Measurements from ENCODE around the gene C12orf56.

C12orf56 gene

DNA sequence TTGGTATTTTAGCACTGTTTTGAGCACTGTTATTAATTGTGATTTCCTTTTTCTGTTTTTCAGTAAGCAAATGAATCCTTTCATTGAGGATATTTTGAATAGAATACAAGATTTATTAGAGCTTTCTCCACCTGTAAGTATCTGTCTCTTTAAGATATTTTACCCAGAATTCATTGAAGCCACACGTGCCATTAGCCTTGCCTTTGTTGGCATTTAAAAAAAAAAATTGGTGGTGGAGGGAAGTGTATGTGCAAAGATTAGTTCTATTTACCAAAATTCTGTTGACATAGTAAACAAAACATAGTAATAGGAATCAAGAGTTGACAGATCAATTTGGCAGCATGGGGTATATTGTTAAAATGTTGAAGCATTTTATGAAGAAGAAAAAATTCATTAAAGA lies 37.4 kb upstream of the C12orf56 start:
- no peak overlapping the region for H3K4me3 ChIP-seq (ENCODE audit: low read length)
- TF ChIP-seq, protein P1, sequence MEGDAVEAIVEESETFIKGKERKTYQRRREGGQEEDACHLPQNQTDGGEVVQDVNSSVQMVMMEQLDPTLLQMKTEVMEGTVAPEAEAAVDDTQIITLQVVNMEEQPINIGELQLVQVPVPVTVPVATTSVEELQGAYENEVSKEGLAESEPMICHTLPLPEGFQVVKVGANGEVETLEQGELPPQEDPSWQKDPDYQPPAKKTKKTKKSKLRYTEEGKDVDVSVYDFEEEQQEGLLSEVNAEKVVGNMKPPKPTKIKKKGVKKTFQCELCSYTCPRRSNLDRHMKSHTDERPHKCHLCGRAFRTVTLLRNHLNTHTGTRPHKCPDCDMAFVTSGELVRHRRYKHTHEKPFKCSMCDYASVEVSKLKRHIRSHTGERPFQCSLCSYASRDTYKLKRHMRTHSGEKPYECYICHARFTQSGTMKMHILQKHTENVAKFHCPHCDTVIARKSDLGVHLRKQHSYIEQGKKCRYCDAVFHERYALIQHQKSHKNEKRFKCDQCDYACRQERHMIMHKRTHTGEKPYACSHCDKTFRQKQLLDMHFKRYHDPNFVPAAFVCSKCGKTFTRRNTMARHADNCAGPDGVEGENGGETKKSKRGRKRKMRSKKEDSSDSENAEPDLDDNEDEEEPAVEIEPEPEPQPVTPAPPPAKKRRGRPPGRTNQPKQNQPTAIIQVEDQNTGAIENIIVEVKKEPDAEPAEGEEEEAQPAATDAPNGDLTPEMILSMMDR (IDR thresholded peaks at IDR 0.05; ENCODE audit: insufficient read depth, low read depth, low read length, missing control alignments): no peak
- DNase-seq (ENCODE audit: low read depth): no peak

DNA sequence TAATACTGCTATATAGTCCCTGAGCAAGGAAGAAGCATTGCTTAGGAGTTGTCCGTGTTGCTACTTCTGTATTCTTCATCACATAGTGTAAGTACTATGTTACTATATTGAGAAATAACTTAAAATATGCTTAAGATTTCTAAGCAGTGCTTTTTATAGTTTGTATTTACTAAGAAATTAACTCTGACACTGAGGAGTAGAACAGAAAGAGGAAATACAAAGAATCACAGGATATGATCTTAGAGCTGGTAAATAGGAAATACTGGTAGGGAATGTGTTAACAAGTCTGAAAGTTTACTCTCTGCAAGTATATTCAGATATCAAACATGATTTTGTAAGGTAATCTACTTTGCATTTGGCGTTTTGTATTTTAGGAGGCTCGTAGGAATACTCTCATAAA lies 29.1 kb upstream of the C12orf56 start:
- TF ChIP-seq, protein P1 (IDR thresholded peaks at IDR 0.05; ENCODE audit: insufficient read depth, low read depth, low read length, missing control alignments): no peak
- H3K4me3 ChIP-seq (ENCODE audit: low read length): no peak overlapping the region
- DNase-seq (ENCODE audit: low read depth): no peak

DNA sequence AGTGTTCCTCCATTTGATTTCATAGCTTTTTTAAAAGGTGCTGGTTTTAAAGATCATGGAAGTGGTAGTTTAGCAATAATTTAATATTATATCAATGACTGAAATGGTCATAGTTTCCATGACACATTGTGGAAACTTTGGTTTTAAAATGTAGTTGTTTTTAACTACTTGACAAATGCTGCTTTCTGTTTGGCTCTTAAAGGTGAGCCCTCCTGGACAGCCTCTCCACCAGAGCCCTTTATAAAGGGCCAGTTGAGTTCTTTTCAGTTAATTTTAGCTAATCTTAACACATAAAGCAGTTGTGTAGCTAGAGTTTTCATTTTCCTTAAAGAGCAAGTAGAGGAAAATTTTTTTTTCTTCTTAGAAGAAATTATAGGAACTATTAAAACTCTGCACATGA lies 27.7 kb upstream of the C12orf56 start:
- H3K4me3 ChIP-seq (ENCODE audit: low read length): no peak overlapping the region
- TF ChIP-seq, protein P1 (IDR thresholded peaks at IDR 0.05; ENCODE audit: insufficient read depth, low read depth, low read length, missing control alignments): no peak

DNA sequence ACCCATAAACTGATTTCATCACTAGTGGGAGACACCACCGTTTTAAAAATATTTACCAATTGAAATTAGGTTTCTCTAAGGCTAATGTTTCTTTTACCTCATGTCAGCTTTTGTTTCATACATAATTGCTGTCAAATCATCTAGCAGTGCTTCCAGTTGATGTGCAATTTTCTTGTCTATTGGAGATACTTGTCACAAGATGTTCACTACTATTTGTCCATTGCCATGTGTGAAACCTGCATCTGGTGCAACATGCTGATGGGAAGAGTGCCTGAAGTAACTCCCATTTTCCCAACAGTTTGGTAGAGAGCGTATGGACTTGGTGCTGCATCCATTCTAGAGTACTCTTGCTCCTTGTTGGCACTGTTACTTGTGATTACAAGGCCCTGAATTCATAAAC lies 23.3 kb upstream of the C12orf56 start:
- TF ChIP-seq, protein P1 (IDR thresholded peaks at IDR 0.05; ENCODE audit: insufficient read depth, low read depth, low read length, missing control alignments): no peak
- H3K4me3 ChIP-seq (ENCODE audit: low read length): no peak overlapping the region
- no peak for DNase-seq (ENCODE audit: low read depth)

More for the DNA sequence above, 27.7 kb upstream of the C12orf56 start:
- DNase-seq (ENCODE audit: low read depth): no peak

DNA sequence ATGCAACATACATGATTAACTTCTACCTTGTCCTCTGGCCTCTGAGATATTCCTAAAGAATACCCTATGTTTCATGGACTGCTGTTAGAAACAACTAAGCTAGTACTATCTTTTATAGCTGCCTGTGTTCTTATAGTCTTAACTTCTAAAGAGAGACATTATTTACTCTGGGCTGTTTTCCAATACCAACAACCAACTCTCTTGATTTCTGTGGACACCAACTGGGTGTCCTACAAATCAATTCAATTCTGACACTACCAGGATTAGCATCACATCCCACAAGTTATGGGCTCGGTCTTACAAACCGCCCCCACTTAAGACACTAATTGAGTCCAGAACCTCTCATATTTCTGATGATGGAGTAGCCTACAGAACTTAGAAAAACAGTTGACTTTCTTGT lies 21.9 kb upstream of the C12orf56 start:
- DNase-seq (ENCODE audit: low read depth): no peak
- H3K4me3 ChIP-seq (ENCODE audit: low read length): no peak overlapping the region
- TF ChIP-seq, protein P1 (IDR thresholded peaks at IDR 0.05; ENCODE audit: insufficient read depth, low read depth, low read length, missing control alignments): no peak

DNA sequence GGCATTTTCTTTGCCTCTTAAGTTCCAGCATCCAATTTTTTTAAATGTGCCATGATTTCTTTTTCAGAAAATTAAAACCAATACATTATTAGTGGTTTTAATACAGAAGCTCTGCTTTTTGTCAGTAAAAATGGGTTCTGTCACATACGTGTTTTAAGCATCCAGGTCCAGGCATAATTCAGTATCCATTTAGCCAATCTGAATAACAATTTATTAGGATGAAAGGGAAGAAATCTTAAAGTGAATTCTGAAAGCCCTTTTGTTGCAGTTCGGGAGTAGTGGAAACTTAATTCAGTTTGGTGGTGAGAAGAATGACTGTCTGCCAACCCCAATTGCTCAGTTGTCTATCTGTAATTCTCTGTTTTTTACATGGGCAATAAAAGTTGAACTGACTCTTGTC lies 20.9 kb upstream of the C12orf56 start:
- TF ChIP-seq, protein P1 (IDR thresholded peaks at IDR 0.05; ENCODE audit: insufficient read depth, low read depth, low read length, missing control alignments): no peak
- H3K4me3 ChIP-seq (ENCODE audit: low read length): no peak overlapping the region
- no peak for DNase-seq (ENCODE audit: low read depth)

DNA sequence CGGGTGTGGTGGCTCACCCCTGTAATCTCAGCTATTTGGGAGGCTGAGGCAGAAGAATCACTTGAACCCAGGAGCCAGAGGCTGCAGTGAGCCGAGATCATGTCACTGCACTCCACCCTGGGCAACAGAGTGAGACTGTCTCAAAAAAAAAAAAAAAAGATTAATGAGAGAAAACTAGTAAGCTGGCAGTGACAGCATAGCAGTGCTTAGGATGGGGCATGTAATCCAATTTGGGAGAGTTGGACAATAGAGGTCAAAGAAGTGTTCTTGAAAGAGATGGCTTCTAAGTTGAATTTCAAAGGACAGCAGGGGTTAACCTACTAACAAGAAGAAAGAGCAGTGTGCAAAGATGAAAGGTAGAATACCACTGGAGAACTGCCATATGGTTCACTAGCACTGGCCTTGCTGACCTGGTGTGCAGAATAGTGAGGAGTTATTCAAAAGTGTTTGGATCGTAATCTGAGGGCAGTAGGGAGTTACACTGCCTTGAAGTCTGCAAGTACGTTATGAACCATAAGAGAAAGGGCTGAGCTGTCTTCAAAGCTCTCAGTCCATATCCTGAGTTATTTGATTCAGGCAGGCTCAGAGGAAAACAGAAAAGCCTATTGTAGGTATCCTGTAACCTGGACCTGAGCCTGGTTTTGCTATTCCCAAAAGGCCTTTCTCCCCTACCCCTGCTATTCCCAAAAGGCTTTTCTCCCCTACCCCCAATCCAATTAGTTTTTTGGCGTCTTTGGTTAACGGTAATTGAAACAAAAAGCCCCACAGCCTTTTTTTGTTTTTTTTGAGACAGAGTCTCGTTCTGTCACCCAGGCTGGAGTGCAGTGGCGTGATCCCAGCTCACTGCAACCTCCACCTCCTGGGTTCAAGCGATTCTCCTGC lies 17.0 kb upstream of the C12orf56 start:
- TF ChIP-seq, protein P1 (IDR thresholded peaks at IDR 0.05; ENCODE audit: insufficient read depth, low read depth, low read length, missing control alignments): no peak
- DNase-seq (ENCODE audit: low read depth): no peak
- no peak overlapping the region for H3K4me3 ChIP-seq (ENCODE audit: low read length)

Data from epithelial cell of esophagus (primary cell).